ENCODE measurements around the gene HCRT. TPM values are rescaled to one million over a fixed set of nuclear protein-coding genes. Genes with fewer than 3 reads are reported as not detected.
"Not testable (repeated sequence)": the region's sequence is repeated elsewhere in the genome, so short reads cannot be mapped to it uniquely, and the experiment has no call there.

HCRT gene
- total RNA-seq, 1 donor from 2014 or later: not detected

- DNase-seq (ENCODE audit: low spot score): no peak
These were observed 13.6 kb upstream of the HCRT start for GRCh38 chr17:42198897-42199296.

GRCh38 chr17:42197564-42198156, 12.4 kb upstream of the HCRT start:
- DNase-seq (ENCODE audit: low spot score): no peak

GRCh38 chr17:42193969-42194899, 9.0 kb upstream of the HCRT start, which contains the start of gene GHDC:
GHDC (minus strand) TSS chr17:42194494; CDS start chr17:42193581, 913 bp downstream.
- DNase-seq (ENCODE audit: low spot score): peak; percentile 86

- no peak for DNase-seq (ENCODE audit: low spot score)
These were observed 8.1 kb upstream of the HCRT start for GRCh38 chr17:42193216-42193968.

- no peak for DNase-seq (ENCODE audit: low spot score)
These were observed 7.2 kb upstream of the HCRT start for GRCh38 chr17:42192189-42193126.

GRCh38 chr17:42191275-42191608, 6.0 kb upstream of the HCRT start:
- no peak for DNase-seq (ENCODE audit: low spot score)

GRCh38 chr17:42190491-42191274, 5.4 kb upstream of the HCRT start:
- no peak for DNase-seq (ENCODE audit: low spot score)

GRCh38 chr17:42189651-42189965, 4.4 kb upstream of the HCRT start:
- DNase-seq (ENCODE audit: low spot score): no peak

GRCh38 chr17:42188749-42189650, 3.7 kb upstream of the HCRT start:
- DNase-seq (ENCODE audit: low spot score): no peak

- no peak for DNase-seq (ENCODE audit: low spot score)
These were observed 2.6 kb upstream of the HCRT start for GRCh38 chr17:42187833-42188232.

- DNase-seq (ENCODE audit: low spot score): not testable (repeated sequence)
These were observed 939 bp upstream of the HCRT start for GRCh38 chr17:42186191-42186590.

- no peak for DNase-seq (ENCODE audit: low spot score)
These were observed 324 bp upstream of the HCRT start for GRCh38 chr17:42185621-42185930.

GRCh38 chr17:42183741-42184711, 1.2 kb downstream of the HCRT start:
- DNase-seq (ENCODE audit: low spot score): peak; percentile 71

- no peak for DNase-seq (ENCODE audit: low spot score)
These were observed 2.1 kb downstream of the HCRT start for GRCh38 chr17:42182927-42183734.

GRCh38 chr17:42181851-42182207, 3.4 kb downstream of the HCRT start:
- DNase-seq (ENCODE audit: low spot score): no peak

- DNase-seq (ENCODE audit: low spot score): peak; percentile 66
These were observed 4.1 kb downstream of the HCRT start, which contains the start of gene KCNH4 for GRCh38 chr17:42180922-42181850. KCNH4 (minus strand) TSS chr17:42181142; CDS start chr17:42180945, 197 bp downstream.
